Adrenal gland (tissue), 5 donors: ENCODE data around the gene HS2ST1.

Experiments used
- CTCF ChIP-seq, 6 experiments: fragments of 450-650 bp in 4 of 6; fragments of 200-600 bp in 2 of 6; sonication (generic) in 1 of 6; IDR thresholded peaks; 1 replicate in 5 of 6; 2 replicates in 1 of 6; pipeline versions ENCODE4 v1.5.1 to v1.8.0; 2016 to 2021; ENCODE audit warnings: antibody characterized with exemption in 6 of 6, mild to moderate bottlenecking in 2 of 6, moderate library complexity in 1 of 6
- POLR2A ChIP-seq, 2 donors: fragments of 450-650 bp; IDR thresholded peaks; one replicate each; pipeline ENCODE4 v1.6.1; 2017; ENCODE audit warnings: antibody characterized with exemption in 2 of 2, mild to moderate bottlenecking in 2 of 2, moderate library complexity in 1 of 2
- donor health status: DM: no; HTN: no; CAD: no.

GRCh38 chr1:86998280-86998679 is 83.8 kb downstream of the HS2ST1 start:
- no peak for TF ChIP-seq POLR2A (IDR thresholded peaks at IDR 0.05)
- TF ChIP-seq CTCF (IDR thresholded peaks at IDR 0.05) = no peak
